Mucosa of descending colon (tissue), 3 donors: ENCODE measurements around the gene SLC44A3. TPM values are rescaled to one million over a fixed set of nuclear protein-coding genes. Genes with fewer than 3 reads are reported as not detected.

Source experiments
- ATAC-seq: fragments of 200-7000 bp; cut with Tn5 transposase; one replicate; pipeline ENCODE4 v1.9.1; 2020; ENCODE audit warnings: mild to moderate bottlenecking, moderate library complexity
- DNase-seq, 3 donors: peaks; one replicate each; pipeline ENCODE4 v3.0.0-alpha.2; 2020
- H3K36me3 ChIP-seq: fragments of 200-600 bp; one replicate; pipeline ENCODE4 v1.8.0; 2021; ENCODE audit warnings: low read depth, mild to moderate bottlenecking
- H3K4me1 ChIP-seq: fragments of 200-600 bp; one replicate; pipeline ENCODE4 v1.8.0; 2021; ENCODE audit warnings: low read depth, mild to moderate bottlenecking
- H3K4me3 ChIP-seq: fragments of 200-600 bp; one replicate; pipeline ENCODE4 v1.8.0; 2021; ENCODE audit warnings: mild to moderate bottlenecking
- H3K9me3 ChIP-seq: fragments of 200-600 bp; one replicate; pipeline ENCODE4 v1.8.0; 2021; ENCODE audit warnings: mild to moderate bottlenecking
- CTCF ChIP-seq: fragments of 200-600 bp; IDR thresholded peaks from one replicate; pipeline ENCODE4 v1.8.0; 2022; ENCODE audit warnings: antibody characterized with exemption, mild to moderate bottlenecking
- intact Hi-C, 2 donors: fragments of 100-400 bp; cut with DNase I in 1 of 2; cut with micrococcal nuclease in 1 of 2; formaldehyde crosslinking; loops; one replicate each; pipeline versions ENCODE4 v1.11.0 to v1.11.1; 2022; cut with DNase I, micrococcal nuclease
- total RNA-seq, 3 donors: library from RNA; stranded (reverse); fragmentation: NEBNext Ultra II Directional in 2 of 3; extraction: Animal tissue kit (Norgen Biotek cat#: 25700) in 2 of 3; gene quantifications; one replicate each; pipeline versions ENCODE4 v1.2.1 to v1.2.4, GENCODE V29; 2021 to 2023
- donor health status: DM: no; HTN: no; CAD: no; lungs with moderate emphysema.
- donor health status: DM: no; HTN: no; CAD: no.
- donor health status: DM: no; HTN: yes; CAD: no.

Gene SLC44A3
- total RNA-seq, 3 donors from 2014 or later = 37.4 to 89.1 (median 49.5) TPM

GRCh38 chr1:94878329-94878728, 58.2 kb downstream of the SLC44A3 start:
- Histone ChIP-seq H3K4me3 (no peak overlapping the region), H3K36me3 (no peaks in the 10 kb centered on the region), H3K9me3 (no peaks in the 10 kb centered on the region), H3K4me1 (no peaks in the 10 kb centered on the region)
- ATAC-seq (no peak), DNase-seq (no peak)
- no peak for TF ChIP-seq CTCF
- intact Hi-C loops = no loop called here

DNA sequence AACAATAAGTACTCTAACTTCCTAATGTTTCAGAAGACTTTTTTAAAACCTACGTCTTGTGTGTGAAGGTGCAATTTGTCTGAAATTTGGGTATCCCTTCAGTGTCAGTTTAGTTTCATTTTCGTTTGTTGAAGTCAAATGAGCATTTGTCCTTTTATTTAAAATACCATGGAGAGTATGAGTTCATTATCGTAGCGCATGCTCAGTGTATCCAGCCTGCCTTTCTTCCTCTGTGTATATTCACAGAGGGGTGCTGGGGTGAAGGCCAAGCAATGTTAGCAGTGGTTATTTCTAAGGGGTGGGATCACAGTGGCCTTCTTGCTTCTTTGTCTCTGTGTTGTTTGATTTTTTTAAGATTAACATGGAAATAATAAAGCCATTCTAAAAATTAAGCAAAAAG, 63.5 kb downstream of the SLC44A3 start:
- intact Hi-C loops = no loop called here
- no peak overlapping the region for H3K4me3 ChIP-seq
- DNase-seq (no peak), ATAC-seq (peak; percentile 21)
- TF ChIP-seq CTCF = no peak
- H3K9me3 ChIP-seq = no peaks in the 10 kb centered on the region
- H3K36me3 ChIP-seq = no peaks in the 10 kb centered on the region
- H3K4me1 ChIP-seq = no peaks in the 10 kb centered on the region

- DNase-seq (no peak), ATAC-seq (no peak)
- no peaks in the 10 kb centered on the region for H3K36me3 ChIP-seq
- intact Hi-C loops = no loop called here
- H3K4me3 ChIP-seq = no peak overlapping the region
- H3K4me1 ChIP-seq = no peaks in the 10 kb centered on the region
- H3K9me3 ChIP-seq = no peaks in the 10 kb centered on the region
- no peak for TF ChIP-seq CTCF
Measured at GRCh38 chr1:94884106-94884505, 63.9 kb downstream of the SLC44A3 start.

DNA sequence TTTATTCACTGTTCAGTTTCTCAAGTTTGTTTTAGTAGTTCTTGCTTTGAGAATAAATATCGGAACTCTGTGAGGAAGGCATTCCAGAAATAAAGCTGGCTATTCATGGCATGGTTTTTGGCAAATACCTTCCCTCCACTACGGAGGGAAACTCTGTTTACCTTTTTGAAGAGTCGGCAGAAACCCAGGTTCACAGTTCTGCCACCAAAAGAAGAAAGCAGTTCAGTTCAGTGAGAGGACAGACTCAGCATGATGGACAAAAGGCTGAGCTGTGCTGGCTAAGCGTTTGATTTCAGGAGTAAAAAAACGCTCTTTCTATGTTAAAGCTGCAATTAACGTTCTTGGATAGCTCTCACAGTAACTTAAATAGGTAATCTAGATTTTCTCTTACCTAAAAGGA, 64.3 kb downstream of the SLC44A3 start:
- Histone ChIP-seq H3K9me3 (no peaks in the 10 kb centered on the region), H3K4me3 (no peak overlapping the region), H3K36me3 (no peaks in the 10 kb centered on the region), H3K4me1 (no peaks in the 10 kb centered on the region)
- intact Hi-C loops = no loop called here
- ATAC-seq (no peak), DNase-seq (no peak)
- no peak for TF ChIP-seq CTCF

DNA sequence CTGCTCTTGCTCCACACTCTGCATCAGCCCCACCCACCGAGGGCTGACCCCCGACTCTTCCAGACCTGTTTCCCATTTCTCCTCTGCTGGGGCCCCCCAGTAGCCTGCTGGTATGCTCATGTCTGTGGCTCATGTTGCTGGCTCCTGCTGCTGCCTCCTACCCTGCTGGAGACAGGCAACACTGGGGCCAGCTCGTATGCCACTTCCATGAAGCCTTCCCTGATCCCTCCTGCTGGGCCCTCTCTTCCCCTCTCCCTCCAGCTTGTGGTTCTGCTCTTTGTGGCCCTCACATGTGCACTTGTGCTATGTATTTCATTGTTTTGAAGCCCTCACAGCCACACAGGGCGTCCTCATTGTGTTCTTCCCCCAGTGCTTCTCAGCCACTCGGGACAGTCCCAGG, 66.2 kb downstream of the SLC44A3 start:
- intact Hi-C loops = no loop called here
- DNase-seq (no peak), ATAC-seq (no peak)
- Histone ChIP-seq H3K36me3 (no peaks in the 10 kb centered on the region), H3K9me3 (no peaks in the 10 kb centered on the region), H3K4me3 (no peak overlapping the region), H3K4me1 (no peaks in the 10 kb centered on the region)
- no peak for TF ChIP-seq CTCF

DNA sequence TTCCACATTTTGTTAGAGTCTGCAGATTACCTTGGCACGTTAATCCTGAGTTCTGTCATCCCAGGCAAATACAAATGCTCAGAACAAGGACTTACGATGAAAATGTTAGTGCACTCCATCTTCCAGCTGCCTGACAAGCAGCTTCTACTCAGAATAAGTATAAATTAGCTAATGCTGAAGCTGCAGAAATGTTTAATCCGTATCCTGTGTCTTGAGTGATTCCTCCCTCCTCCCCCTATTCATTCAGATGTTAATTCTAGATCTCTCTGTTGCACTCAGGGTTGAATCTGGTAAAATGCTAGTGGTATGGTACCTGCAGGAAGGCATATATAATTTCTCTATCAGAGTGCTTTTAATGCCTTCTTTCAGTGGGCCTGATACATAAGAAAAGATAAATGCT, 66.9 kb downstream of the SLC44A3 start:
- TF ChIP-seq CTCF = no peak
- intact Hi-C loops = no loop called here
- no peak for ATAC-seq
- Histone ChIP-seq H3K36me3 (no peaks in the 10 kb centered on the region), H3K4me3 (no peak overlapping the region), H3K9me3 (no peaks in the 10 kb centered on the region), H3K4me1 (no peaks in the 10 kb centered on the region)
- no peak for DNase-seq
